Measurements from ENCODE around the gene KDM5C.

DNA sequence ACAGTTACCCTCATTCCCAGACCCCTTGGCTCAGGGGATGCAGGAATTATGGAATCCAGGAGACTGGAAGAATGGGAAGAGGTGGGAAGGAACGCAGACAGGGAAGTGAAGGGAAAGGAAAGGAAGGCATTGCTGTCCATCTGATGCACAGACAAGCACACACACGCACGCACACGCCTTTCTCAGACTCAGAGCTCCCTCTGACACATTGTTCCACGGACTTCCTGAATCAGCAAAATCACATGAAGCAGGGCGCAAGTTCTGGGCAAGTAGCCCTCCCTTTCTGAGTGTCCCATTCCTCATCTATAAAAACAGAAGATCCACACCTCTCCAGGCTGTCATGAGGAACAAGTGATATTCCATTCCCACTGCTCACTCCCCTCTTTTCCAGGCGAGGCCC lies 43.2 kb upstream of the KDM5C start:
- TF ChIP-seq TAF1 (IDR thresholded peaks at IDR 0.05; ENCODE audit: low read depth) = no peak
- TF ChIP-seq, protein P1, sequence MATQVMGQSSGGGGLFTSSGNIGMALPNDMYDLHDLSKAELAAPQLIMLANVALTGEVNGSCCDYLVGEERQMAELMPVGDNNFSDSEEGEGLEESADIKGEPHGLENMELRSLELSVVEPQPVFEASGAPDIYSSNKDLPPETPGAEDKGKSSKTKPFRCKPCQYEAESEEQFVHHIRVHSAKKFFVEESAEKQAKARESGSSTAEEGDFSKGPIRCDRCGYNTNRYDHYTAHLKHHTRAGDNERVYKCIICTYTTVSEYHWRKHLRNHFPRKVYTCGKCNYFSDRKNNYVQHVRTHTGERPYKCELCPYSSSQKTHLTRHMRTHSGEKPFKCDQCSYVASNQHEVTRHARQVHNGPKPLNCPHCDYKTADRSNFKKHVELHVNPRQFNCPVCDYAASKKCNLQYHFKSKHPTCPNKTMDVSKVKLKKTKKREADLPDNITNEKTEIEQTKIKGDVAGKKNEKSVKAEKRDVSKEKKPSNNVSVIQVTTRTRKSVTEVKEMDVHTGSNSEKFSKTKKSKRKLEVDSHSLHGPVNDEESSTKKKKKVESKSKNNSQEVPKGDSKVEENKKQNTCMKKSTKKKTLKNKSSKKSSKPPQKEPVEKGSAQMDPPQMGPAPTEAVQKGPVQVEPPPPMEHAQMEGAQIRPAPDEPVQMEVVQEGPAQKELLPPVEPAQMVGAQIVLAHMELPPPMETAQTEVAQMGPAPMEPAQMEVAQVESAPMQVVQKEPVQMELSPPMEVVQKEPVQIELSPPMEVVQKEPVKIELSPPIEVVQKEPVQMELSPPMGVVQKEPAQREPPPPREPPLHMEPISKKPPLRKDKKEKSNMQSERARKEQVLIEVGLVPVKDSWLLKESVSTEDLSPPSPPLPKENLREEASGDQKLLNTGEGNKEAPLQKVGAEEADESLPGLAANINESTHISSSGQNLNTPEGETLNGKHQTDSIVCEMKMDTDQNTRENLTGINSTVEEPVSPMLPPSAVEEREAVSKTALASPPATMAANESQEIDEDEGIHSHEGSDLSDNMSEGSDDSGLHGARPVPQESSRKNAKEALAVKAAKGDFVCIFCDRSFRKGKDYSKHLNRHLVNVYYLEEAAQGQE (IDR thresholded peaks at IDR 0.05; ENCODE audit: borderline replicate concordance) = no peak
- TF ChIP-seq, protein P2, sequence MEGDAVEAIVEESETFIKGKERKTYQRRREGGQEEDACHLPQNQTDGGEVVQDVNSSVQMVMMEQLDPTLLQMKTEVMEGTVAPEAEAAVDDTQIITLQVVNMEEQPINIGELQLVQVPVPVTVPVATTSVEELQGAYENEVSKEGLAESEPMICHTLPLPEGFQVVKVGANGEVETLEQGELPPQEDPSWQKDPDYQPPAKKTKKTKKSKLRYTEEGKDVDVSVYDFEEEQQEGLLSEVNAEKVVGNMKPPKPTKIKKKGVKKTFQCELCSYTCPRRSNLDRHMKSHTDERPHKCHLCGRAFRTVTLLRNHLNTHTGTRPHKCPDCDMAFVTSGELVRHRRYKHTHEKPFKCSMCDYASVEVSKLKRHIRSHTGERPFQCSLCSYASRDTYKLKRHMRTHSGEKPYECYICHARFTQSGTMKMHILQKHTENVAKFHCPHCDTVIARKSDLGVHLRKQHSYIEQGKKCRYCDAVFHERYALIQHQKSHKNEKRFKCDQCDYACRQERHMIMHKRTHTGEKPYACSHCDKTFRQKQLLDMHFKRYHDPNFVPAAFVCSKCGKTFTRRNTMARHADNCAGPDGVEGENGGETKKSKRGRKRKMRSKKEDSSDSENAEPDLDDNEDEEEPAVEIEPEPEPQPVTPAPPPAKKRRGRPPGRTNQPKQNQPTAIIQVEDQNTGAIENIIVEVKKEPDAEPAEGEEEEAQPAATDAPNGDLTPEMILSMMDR (IDR thresholded peaks at IDR 0.05; ENCODE audit: poor library complexity, severe bottlenecking) = no peak

All from neural cell (in vitro differentiated cells).